ENCODE measurements around the gene CYP26C1.

The CYP26C1 gene

DNA sequence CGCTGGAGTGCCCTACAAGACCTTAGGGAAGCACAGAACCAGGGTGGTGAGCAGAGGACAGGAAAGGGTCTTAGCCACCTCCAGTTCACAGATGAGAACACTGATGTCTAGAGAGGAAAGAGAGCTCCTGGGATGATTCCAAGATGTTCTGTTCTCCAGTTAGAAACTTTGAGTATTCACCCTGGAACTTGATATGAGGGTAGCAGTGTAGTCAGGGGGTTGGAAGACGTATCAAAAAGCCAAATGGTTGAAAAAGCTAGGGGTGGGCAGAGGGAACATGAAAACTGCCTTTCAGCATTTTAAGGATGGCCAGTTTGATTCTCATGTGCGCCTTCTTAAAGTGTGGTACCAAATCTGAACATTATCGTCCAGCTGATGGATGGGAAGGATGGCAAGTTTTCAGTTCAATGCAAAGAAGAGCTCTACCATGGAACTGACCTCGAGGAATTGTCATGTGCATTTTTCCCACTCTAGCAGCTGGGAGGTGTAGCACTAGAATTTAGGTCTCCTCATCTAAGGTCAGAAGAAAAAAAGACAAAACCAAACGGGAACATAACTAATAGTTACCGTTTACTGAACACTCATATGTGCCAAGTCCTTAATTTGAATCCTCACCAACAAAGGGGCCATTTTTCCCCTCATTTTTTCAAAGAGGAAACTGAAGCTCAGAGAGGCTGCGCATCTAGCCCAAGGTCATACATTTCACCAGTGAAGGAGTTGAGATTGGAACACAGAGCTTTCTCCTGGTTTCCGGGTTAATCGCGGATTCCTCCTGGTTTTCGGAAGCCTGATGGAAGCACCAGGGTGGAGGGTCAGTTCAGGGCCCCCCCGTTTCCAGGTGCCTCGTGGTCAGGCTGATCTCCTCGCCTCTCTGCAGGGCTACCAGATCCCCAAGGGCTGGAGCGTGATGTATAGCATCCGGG is 7.1 kb downstream of the CYP26C1 start:
- Histone ChIP-seq H3K36me3 (ENCODE audit: control insufficient read depth, insufficient read depth, low read length) (no peaks in the 10 kb centered on the region), H3K27me3 (ENCODE audit: control insufficient read depth, insufficient read depth, low read length) (peaks cover 40% of the 10 kb centered on the region), H3K4me3 (ENCODE audit: low read length) (no peak overlapping the region), H3K4me1 (ENCODE audit: control insufficient read depth, insufficient read depth, low read length) (no peaks in the 10 kb centered on the region), H3K27ac (ENCODE audit: low read depth, low read length) (no peak overlapping the region), H3K9ac (ENCODE audit: low read length) (no peak overlapping the region)

DNA sequence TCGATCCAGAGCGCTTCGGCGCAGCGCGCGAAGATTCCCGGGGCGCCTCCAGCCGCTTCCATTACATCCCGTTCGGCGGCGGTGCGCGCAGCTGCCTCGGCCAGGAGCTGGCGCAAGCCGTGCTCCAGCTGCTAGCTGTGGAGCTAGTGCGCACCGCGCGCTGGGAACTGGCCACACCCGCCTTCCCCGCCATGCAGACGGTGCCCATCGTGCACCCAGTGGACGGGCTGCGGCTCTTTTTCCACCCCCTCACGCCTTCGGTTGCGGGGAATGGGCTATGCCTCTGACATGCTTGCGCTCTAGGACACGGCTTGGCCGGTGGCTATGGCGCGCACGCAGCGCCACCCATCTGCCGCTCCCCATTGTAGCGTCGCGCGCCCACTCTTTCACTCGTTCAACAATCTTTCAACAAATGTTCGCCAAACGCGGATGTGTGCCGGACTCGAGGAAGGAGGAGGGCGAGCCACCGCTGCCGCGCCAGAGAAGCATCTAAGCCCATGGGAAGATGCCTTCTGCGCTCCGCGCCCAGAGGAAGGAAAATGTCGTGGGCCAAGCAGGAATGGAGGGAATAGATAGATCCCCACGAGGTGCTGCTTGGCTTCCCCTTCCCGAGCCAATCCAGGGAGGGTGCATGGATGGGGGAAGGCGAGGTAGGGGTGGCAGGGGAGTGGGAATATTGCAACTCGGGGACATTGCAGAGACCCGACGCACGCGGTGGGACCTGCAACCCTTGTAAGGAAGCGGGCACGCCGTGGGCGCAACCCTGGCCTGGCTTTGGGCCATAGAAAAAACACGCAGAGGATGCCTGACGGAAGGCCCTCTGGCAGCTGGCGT is 8.0 kb downstream of the CYP26C1 start:
- no peaks in the 10 kb centered on the region for H3K4me1 ChIP-seq (ENCODE audit: control insufficient read depth, insufficient read depth, low read length)
- H3K4me3 ChIP-seq (ENCODE audit: low read length) = no peak overlapping the region
- no peak overlapping the region for H3K27ac ChIP-seq (ENCODE audit: low read depth, low read length)
- H3K36me3 ChIP-seq (ENCODE audit: control insufficient read depth, insufficient read depth, low read length) = no peaks in the 10 kb centered on the region
- peaks cover 46% of the 10 kb centered on the region for H3K27me3 ChIP-seq (ENCODE audit: control insufficient read depth, insufficient read depth, low read length)
- H3K9ac ChIP-seq (ENCODE audit: low read length) = no peak overlapping the region

GRCh38 chr10:93069245-93069561 is 8.6 kb downstream of the CYP26C1 start:
- H3K4me1 ChIP-seq (ENCODE audit: control insufficient read depth, insufficient read depth, low read length) = no peaks in the 10 kb centered on the region
- H3K36me3 ChIP-seq (ENCODE audit: control insufficient read depth, insufficient read depth, low read length) = no peaks in the 10 kb centered on the region
- no peak overlapping the region for H3K27ac ChIP-seq (ENCODE audit: low read depth, low read length)
- no peak overlapping the region for H3K4me3 ChIP-seq (ENCODE audit: low read length)
- H3K9ac ChIP-seq (ENCODE audit: low read length) = no peak overlapping the region
- peaks cover 46% of the 10 kb centered on the region for H3K27me3 ChIP-seq (ENCODE audit: control insufficient read depth, insufficient read depth, low read length)

- no peaks in the 10 kb centered on the region for H3K36me3 ChIP-seq (ENCODE audit: control insufficient read depth, insufficient read depth, low read length)
- H3K9ac ChIP-seq (ENCODE audit: low read length) = no peak overlapping the region
- H3K27ac ChIP-seq (ENCODE audit: low read depth, low read length) = no peak overlapping the region
- no peak overlapping the region for H3K4me3 ChIP-seq (ENCODE audit: low read length)
- peaks cover 53% of the 10 kb centered on the region for H3K27me3 ChIP-seq (ENCODE audit: control insufficient read depth, insufficient read depth, low read length)
- no peaks in the 10 kb centered on the region for H3K4me1 ChIP-seq (ENCODE audit: control insufficient read depth, insufficient read depth, low read length)
Measured at GRCh38 chr10:93070378-93071176, 10.0 kb downstream of the CYP26C1 start.

- no peak overlapping the region for H3K9ac ChIP-seq (ENCODE audit: low read length)
- no peak overlapping the region for H3K27ac ChIP-seq (ENCODE audit: low read depth, low read length)
- no peak overlapping the region for H3K4me3 ChIP-seq (ENCODE audit: low read length)
- no peaks in the 10 kb centered on the region for H3K36me3 ChIP-seq (ENCODE audit: control insufficient read depth, insufficient read depth, low read length)
- H3K27me3 ChIP-seq (ENCODE audit: control insufficient read depth, insufficient read depth, low read length) = peaks cover 53% of the 10 kb centered on the region
- no peaks in the 10 kb centered on the region for H3K4me1 ChIP-seq (ENCODE audit: control insufficient read depth, insufficient read depth, low read length)
Measured at GRCh38 chr10:93071177-93071472, 10.5 kb downstream of the CYP26C1 start.

DNA sequence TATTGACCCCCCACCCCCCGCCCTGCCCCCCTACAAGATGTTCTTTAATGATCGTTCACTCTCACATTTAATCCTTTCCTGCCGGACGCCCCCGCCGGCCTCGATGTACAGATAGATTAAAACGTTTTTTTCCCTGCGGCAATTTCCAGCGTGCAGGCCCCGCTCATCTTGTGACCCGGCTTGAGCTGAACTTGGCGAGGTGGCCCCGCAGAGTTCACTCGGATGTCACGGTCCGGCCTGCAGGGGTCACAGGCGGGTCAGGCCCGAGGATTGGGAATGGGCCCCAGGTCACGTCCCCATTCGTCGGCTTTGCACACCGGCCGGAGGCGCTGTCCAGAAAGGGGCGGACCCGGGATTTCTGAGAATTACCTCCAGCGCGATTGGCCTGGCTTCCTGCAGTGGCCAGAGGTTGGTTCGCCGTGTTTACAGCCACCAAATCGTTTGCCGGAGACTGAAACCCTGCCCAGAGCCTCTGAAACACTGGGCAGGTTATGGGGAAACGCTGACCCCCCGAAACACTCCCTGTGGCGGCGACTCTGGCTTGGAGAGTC is 11.2 kb downstream of the CYP26C1 start:
- Histone ChIP-seq H3K9ac (ENCODE audit: low read length) (no peak overlapping the region), H3K4me1 (ENCODE audit: control insufficient read depth, insufficient read depth, low read length) (no peaks in the 10 kb centered on the region), H3K4me3 (ENCODE audit: low read length) (peak overlapping the region; percentile 55), H3K27me3 (ENCODE audit: control insufficient read depth, insufficient read depth, low read length) (peaks cover 52% of the 10 kb centered on the region), H3K36me3 (ENCODE audit: control insufficient read depth, insufficient read depth, low read length) (no peaks in the 10 kb centered on the region), H3K27ac (ENCODE audit: low read depth, low read length) (no peak overlapping the region)

- H3K9ac ChIP-seq (ENCODE audit: low read length) = no peak overlapping the region
Measured at GRCh38 chr10:93072225-93072712, 11.7 kb downstream of the CYP26C1 start.

DNA sequence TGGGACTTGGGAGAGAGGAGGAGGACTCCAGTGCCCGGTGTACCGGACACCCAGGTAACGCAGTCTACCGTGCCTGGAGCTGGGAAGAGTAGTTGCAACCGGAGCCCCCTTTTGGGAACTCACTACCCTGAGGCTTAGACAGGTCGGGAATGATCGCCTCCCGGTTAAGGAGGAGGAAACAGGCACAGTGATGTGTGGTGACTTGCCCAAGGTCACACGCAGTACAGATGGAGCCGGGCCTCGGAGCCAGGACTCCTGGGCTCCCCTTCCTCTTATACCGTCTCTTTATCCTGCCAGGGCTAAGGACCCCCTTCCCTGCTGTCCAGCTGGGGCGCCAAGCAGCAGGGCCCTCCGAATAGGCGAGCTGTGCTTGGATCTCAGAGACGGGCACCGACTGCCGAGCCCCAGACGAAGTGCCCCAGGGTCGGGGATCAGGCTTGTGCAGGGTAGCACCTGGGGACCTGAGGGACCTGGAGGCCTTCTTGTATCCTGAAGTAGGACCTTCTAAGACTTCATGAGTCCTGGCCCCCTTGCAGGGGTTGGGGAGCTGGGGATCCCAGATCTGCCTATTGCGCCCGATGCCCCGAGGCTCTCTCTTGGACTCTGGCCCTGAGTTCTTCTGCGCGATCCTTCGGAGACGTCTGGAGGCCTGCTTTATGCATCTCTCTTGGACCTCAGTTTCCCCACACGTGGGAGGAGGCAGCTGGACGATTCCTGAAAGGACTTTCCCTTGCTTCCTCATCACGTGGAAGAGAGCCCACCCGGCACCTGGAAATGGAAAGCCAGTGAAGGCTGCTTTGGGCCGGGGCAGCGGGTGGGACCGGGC is 12.3 kb downstream of the CYP26C1 start:
- H3K27ac ChIP-seq (ENCODE audit: low read depth, low read length) = no peak overlapping the region

More at GRCh38 chr10:93072225-93072712, 11.7 kb downstream of the CYP26C1 start:
- no peaks in the 10 kb centered on the region for H3K4me1 ChIP-seq (ENCODE audit: control insufficient read depth, insufficient read depth, low read length)
- peak overlapping the region; percentile 55 for H3K4me3 ChIP-seq (ENCODE audit: low read length)
- no peaks in the 10 kb centered on the region for H3K36me3 ChIP-seq (ENCODE audit: control insufficient read depth, insufficient read depth, low read length)
- no peak overlapping the region for H3K27ac ChIP-seq (ENCODE audit: low read depth, low read length)
- H3K27me3 ChIP-seq (ENCODE audit: control insufficient read depth, insufficient read depth, low read length) = peaks cover 48% of the 10 kb centered on the region

DNA sequence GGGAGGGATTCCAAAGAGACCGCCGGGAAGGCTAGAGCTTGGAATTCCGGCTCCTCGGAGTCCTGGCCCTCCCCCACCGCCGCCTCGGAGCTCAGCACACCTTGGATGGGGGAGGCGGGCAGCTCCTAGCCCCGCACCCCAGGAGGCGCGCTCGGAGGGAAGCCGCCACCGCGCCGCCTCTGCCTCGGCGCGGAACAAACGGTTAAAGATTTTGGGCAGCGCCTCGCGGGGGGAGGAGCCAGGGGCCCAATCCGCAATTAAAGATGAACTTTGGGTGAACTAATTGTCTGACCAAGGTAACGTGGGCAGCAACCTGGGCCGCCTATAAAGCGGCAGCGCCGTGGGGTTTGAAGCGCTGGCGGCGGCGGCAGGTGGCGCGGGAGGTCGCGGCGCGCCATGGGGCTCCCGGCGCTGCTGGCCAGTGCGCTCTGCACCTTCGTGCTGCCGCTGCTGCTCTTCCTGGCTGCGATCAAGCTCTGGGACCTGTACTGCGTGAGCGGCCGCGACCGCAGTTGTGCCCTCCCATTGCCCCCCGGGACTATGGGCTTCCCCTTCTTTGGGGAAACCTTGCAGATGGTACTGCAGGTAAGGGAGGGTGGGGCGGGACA is 13.0 kb downstream of the CYP26C1 start, which contains the start of gene CYP26A1:
CYP26A1 (plus strand) TSS at position 355 of the 608 bp plus-strand sequence; CDS start at position 397, 42 bp downstream.
- peaks cover 41% of the 10 kb centered on the region for H3K27me3 ChIP-seq (ENCODE audit: control insufficient read depth, insufficient read depth, low read length)
- H3K36me3 ChIP-seq (ENCODE audit: control insufficient read depth, insufficient read depth, low read length) = no peaks in the 10 kb centered on the region
- H3K4me3 ChIP-seq (ENCODE audit: low read length) = peak within 1 kb of the TSS; percentile 55
- H3K4me1 ChIP-seq (ENCODE audit: control insufficient read depth, insufficient read depth, low read length) = no peaks in the 10 kb centered on the region
- no peak within 1 kb of the TSS for H3K27ac ChIP-seq (ENCODE audit: low read depth, low read length)
- H3K9ac ChIP-seq (ENCODE audit: low read length) = no peak within 1 kb of the TSS

More for the DNA sequence above, 12.3 kb downstream of the CYP26C1 start:
- Histone ChIP-seq H3K4me3 (ENCODE audit: low read length) (peak overlapping the region; percentile 55), H3K4me1 (ENCODE audit: control insufficient read depth, insufficient read depth, low read length) (no peaks in the 10 kb centered on the region), H3K36me3 (ENCODE audit: control insufficient read depth, insufficient read depth, low read length) (no peaks in the 10 kb centered on the region), H3K9ac (ENCODE audit: low read length) (no peak overlapping the region), H3K27me3 (ENCODE audit: control insufficient read depth, insufficient read depth, low read length) (peaks cover 43% of the 10 kb centered on the region)

DNA sequence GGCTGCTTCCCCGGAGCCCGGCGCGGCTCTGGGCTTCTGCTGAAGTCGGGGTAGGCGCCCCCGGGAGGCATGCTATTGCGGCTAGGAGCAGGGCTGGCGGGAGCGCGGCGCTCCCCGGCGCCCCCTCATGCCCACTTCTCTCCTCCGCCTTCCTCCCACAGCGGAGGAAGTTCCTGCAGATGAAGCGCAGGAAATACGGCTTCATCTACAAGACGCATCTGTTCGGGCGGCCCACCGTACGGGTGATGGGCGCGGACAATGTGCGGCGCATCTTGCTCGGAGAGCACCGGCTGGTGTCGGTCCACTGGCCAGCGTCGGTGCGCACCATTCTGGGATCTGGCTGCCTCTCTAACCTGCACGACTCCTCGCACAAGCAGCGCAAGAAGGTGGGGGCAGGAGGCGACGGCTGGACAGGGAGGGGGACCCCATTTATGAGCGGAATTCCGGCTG is 13.6 kb downstream of the CYP26C1 start:
- Histone ChIP-seq H3K27ac (ENCODE audit: low read depth, low read length) (no peak overlapping the region), H3K36me3 (ENCODE audit: control insufficient read depth, insufficient read depth, low read length) (no peaks in the 10 kb centered on the region), H3K4me3 (ENCODE audit: low read length) (peak overlapping the region; percentile 11), H3K4me1 (ENCODE audit: control insufficient read depth, insufficient read depth, low read length) (no peaks in the 10 kb centered on the region), H3K9ac (ENCODE audit: low read length) (no peak overlapping the region), H3K27me3 (ENCODE audit: control insufficient read depth, insufficient read depth, low read length) (peaks cover 37% of the 10 kb centered on the region)

Data from rectal smooth muscle tissue (tissue), 1 donor.